ENCODE measurements around the gene DCHS1. TPM values are rescaled to one million over a fixed set of nuclear protein-coding genes. Genes with fewer than 3 reads are reported as not detected.

DCHS1 gene
- total RNA-seq, 3 donors from 2014 or later: 3.5 to 38.8 (median 6.0) TPM

DNA sequence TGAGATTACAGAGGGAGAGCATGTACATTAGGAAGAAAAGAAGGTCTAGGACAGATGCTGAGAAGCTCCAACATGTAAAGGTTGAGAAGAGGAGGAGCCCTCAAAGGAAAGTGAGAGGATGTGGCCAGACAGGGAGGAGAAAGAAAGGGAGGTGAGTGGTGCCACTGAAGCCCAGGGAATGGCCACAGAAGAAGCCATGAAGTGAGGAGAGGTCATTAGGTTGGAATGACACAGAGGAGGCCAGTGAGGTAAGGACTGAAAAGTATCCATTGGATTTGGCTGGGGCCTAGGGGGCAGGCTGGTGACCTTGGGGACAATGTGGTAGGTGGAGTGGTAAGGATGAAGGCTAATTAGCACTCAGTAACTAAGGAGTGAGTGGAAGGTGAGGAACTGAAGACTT is 3.0 kb upstream of the DCHS1 start:
- DNase-seq (no peak), ATAC-seq (no peak)
- intact Hi-C loops (cut with DNase I, micrococcal nuclease): no loop called here
- TF ChIP-seq, protein P1, sequence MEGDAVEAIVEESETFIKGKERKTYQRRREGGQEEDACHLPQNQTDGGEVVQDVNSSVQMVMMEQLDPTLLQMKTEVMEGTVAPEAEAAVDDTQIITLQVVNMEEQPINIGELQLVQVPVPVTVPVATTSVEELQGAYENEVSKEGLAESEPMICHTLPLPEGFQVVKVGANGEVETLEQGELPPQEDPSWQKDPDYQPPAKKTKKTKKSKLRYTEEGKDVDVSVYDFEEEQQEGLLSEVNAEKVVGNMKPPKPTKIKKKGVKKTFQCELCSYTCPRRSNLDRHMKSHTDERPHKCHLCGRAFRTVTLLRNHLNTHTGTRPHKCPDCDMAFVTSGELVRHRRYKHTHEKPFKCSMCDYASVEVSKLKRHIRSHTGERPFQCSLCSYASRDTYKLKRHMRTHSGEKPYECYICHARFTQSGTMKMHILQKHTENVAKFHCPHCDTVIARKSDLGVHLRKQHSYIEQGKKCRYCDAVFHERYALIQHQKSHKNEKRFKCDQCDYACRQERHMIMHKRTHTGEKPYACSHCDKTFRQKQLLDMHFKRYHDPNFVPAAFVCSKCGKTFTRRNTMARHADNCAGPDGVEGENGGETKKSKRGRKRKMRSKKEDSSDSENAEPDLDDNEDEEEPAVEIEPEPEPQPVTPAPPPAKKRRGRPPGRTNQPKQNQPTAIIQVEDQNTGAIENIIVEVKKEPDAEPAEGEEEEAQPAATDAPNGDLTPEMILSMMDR (IDR thresholded peaks at IDR 0.05): no peak
- Histone ChIP-seq H3K4me1 (ENCODE audit: low read depth) (no peaks in the 10 kb centered on the region), H3K4me3 (no peak overlapping the region), H3K9me3 (no peaks in the 10 kb centered on the region), H3K36me3 (ENCODE audit: low read depth) (no peaks in the 10 kb centered on the region)

DNA sequence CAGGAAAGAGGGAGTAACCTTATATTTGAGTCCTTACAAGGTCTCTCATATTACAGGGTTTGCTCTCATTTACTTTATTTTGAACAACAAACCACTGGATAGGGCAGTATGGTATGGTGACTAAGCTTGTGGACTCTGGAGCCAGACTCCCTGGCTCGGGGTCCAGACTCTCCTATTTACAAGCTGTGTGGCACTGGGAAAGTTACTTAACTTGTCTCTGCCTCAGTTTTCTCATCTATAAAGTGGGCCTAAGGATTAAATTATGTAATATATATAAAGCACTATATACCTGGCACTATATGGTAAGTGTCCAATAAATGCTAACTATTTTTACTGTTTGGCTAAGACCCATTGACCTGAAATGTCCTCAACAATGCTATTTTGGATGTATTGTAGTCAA is 1.7 kb upstream of the DCHS1 start:
- TF ChIP-seq, protein P1 (IDR thresholded peaks at IDR 0.05): no peak
- H3K36me3 ChIP-seq (ENCODE audit: low read depth): no peaks in the 10 kb centered on the region
- H3K4me1 ChIP-seq (ENCODE audit: low read depth): no peaks in the 10 kb centered on the region
- intact Hi-C loops (cut with DNase I, micrococcal nuclease): no loop called here
- H3K9me3 ChIP-seq: no peaks in the 10 kb centered on the region
- ATAC-seq (no peak), DNase-seq (no peak)
- no peak overlapping the region for H3K4me3 ChIP-seq

DNA sequence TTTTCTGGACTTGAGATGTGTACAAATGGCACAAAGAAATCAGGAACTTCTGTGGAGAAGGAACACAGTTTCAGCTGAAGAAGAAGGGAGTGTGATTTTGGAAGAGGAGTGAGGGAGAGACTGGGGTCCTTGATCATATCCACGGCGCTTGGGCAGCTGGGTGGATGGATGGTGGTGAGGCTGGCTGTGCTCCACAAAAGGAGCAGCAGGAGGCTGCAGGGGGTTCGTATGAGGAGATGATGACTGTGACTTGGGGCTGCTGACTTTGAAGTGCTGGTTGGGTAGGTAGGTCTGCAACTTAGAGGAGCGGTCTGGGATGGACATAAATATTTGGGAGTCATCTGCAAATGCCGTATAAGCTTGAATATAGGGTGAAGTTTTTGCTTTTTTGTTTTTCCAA is 1.3 kb upstream of the DCHS1 start:
- Histone ChIP-seq H3K4me1 (ENCODE audit: low read depth) (no peaks in the 10 kb centered on the region), H3K9me3 (no peaks in the 10 kb centered on the region), H3K36me3 (ENCODE audit: low read depth) (no peaks in the 10 kb centered on the region), H3K4me3 (no peak overlapping the region)
- TF ChIP-seq, protein P1 (IDR thresholded peaks at IDR 0.05): no peak
- no peak for ATAC-seq
- no peak for DNase-seq
- intact Hi-C loops (cut with DNase I, micrococcal nuclease): no loop called here

DNA sequence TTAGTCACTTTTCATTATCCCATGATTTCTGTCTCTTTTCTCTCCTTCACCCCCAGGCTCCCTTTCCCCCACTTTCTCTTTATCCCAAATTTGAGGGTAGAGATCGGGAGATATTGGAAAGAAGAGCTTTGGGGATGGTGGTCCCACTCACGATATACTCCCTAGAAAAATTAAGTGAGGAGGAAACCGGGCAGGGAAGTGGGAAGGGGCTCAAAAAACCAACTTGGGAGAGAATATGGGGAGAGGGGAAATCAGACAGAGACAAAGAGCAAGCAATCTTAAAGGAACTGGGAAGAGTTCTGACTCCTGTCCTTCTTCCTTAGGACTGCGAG is 941 bp upstream of the DCHS1 start:
- intact Hi-C loops (cut with DNase I, micrococcal nuclease): no loop called here
- ATAC-seq: no peak
- H3K4me3 ChIP-seq: no peak overlapping the region

DNA sequence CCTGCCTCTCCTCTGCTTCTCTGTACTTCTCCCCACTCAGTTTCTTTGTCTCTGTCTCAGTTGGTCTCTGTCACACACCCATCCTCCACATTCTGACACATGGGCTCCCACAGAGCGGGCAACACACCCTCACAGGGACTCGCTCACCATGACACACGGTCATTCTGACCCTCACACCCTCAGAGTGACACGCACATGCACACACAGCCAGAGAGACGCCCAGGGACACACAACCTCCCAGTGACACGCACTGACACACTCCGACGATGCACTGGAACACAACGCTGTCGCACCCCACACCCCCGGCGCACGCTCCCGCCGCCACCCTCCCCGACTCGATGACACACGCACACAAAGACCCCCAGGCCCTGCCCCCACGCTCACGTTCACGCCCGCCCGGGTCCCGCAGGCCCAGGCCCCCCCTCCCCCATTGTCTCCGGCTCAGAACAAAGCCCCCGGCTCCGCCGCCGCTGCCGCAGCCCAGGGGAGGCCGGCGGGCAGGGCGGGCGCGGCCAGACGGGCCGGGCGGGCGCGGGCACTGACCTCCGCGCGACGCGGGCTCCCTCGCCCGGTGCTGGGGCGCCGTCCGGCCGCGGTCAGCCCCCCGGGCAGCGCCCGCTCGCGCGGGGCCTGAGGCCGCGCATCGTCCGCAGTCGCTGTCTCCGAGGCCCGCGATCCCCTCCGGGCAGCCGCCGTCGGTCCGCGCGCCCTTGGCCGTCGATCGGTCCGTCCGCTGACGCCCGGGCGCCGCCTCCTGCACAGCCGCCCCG is 404 bp downstream of the DCHS1 start:
- Histone ChIP-seq H3K36me3 (ENCODE audit: low read depth) (no peaks in the 10 kb centered on the region), H3K4me1 (ENCODE audit: low read depth) (no peaks in the 10 kb centered on the region), H3K9me3 (no peaks in the 10 kb centered on the region), H3K4me3 (no peak overlapping the region)
- intact Hi-C loops (cut with DNase I, micrococcal nuclease): no loop called here
- ATAC-seq: peak; percentile 48
- DNase-seq: peak in 2 of 3 donors; percentile 38 to 54
- TF ChIP-seq, protein P1 (IDR thresholded peaks at IDR 0.05): no peak

More for the DNA sequence above, 941 bp upstream of the DCHS1 start:
- Histone ChIP-seq H3K9me3 (no peaks in the 10 kb centered on the region), H3K36me3 (ENCODE audit: low read depth) (no peaks in the 10 kb centered on the region), H3K4me1 (ENCODE audit: low read depth) (no peaks in the 10 kb centered on the region)
- TF ChIP-seq, protein P1 (IDR thresholded peaks at IDR 0.05): no peak
- DNase-seq: no peak
